Measurements from ENCODE around the gene PLB1.

DNA sequence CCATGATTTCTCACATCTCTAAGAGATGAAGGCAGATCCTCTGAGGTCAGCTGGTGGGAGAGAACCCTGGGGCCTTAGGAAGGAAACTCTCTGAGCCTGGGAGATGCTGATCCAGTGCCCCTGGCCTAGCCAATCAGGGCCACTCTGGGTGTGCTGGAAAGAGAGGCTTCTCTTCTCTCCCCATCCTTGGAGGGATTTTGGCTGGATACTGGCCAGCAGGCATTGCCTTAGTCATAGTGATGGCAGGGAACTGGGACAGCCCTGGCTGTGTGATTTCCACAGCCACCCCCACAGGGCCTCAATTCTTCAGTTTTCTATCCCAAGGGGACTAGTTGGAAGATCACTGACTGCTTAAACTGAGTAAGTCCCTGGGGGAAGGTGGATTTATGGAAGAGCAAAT is 26.6 kb upstream of the PLB1 start:
- TF ChIP-seq, protein P1, sequence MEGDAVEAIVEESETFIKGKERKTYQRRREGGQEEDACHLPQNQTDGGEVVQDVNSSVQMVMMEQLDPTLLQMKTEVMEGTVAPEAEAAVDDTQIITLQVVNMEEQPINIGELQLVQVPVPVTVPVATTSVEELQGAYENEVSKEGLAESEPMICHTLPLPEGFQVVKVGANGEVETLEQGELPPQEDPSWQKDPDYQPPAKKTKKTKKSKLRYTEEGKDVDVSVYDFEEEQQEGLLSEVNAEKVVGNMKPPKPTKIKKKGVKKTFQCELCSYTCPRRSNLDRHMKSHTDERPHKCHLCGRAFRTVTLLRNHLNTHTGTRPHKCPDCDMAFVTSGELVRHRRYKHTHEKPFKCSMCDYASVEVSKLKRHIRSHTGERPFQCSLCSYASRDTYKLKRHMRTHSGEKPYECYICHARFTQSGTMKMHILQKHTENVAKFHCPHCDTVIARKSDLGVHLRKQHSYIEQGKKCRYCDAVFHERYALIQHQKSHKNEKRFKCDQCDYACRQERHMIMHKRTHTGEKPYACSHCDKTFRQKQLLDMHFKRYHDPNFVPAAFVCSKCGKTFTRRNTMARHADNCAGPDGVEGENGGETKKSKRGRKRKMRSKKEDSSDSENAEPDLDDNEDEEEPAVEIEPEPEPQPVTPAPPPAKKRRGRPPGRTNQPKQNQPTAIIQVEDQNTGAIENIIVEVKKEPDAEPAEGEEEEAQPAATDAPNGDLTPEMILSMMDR (IDR thresholded peaks at IDR 0.05; ENCODE audit: borderline replicate concordance, extremely low read depth, low read length, poor library complexity, severe bottlenecking) = no peak
- no peak for TF ChIP-seq EZH2 (IDR thresholded peaks at IDR 0.05; ENCODE audit: borderline replicate concordance, low read depth, low read length, severe bottlenecking)

Data from DND-41 (cell line).